ACHN (cell line): ENCODE results near the gene EPB41L4A.

Experiments used
- DNase-seq: peaks from one replicate; pipeline ENCODE4 v3.0.0-alpha.2; 2015
- in situ Hi-C: cut with HindIII; loops from 2 replicates; pipeline ENCODE4 v1.10.0; 2017; ENCODE audit warnings: low sequenced_read_pairs, low pct_ligation_motif_present, low pct_unique_long_range_greater_than_20kb

EPB41L4A gene

GRCh38 chr5:112283034-112283582 lies 136.0 kb downstream of the EPB41L4A start:
- in situ Hi-C loops: no loop called here
- DNase-seq: no peak

DNA sequence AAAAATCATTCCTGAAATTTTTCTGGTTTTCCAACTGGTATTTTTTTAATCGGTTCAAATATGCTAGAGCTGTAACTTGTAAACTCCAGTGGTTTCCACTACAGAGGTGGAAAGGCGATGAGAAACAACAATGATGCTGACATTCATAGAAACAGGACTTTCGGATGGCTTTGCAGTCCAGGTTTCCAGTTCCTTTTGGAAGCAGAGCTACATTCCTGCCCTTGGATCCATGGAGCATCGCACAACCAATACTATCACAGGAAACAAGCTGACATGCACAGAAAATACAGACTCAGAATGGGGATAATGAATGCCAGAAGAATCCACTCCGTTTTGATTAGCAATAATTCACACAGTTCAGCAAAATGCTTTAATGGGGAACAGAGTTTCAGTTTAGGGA lies 140.0 kb downstream of the EPB41L4A start:
- in situ Hi-C loops: no loop called here
- DNase-seq: no peak

GRCh38 chr5:112276991-112277390 lies 142.1 kb downstream of the EPB41L4A start:
- DNase-seq: no peak
- in situ Hi-C loops: no loop called here

- no peak for DNase-seq
- in situ Hi-C loops: no loop called here
These were observed 143.4 kb downstream of the EPB41L4A start for GRCh38 chr5:112275671-112276070.

DNA sequence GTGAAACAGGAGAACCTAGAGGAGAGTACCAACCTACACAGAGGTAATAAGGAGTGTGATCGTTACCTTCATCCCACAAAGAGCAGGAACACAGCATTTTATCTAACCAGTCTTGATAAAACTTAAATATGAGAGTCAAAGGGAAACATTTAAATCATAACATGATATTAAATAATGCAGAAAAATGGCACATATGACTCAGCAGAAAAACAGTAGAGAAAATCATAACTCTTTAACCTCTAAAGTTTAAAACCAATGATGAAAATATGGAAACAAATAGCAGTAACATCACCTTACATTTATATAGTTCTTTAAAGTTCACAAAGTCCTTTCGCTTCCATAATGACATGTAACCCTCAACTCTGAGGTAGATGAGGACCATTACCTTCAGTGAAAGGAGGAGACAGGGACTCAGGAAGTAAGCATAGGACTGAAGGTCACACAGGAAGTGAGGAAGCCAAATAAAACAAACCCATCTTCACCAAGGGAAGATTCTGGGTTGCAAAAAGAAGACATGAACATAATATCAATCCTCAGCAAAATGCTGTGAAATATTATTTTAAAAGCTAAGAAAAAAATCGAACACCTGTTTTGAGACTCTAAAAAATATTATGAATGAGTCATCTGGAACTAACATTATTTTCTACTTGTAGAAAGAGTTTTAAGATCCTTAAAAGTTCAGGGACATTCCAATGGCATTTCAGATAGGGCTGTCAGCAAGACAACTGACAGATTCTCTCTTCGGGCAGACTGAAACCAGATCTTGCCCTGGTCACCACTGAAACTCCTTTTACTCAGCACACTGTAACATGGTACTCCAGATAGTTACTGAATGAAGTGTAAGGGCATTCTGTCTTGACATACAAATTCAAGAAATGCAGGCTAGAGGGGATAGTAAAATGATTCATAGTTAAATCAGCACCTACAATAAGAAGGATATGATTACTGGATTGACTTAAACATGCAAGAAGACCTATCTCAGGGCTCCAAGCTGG lies 148.5 kb downstream of the EPB41L4A start:
- in situ Hi-C loops: no loop called here

DNA sequence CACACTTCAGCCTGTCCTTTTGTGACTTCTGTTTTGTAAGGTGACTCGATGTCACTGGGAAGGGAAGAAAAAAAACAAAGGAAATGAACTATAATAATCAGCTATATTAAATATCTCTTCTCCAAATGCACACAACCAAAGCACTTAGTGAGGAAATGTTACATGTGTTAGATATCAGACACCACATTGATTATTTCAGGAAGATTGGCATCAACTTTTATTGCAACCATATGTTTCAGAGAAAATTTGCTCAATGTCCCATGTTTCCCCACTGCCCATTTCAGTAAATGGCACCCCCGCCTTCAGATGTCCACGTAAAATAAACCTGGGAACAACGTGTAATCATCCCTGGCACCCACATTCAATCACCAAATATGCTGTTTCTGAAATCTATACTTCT lies 151.8 kb downstream of the EPB41L4A start:
- in situ Hi-C loops: no loop called here
- DNase-seq: no peak

More for the DNA sequence above, 148.5 kb downstream of the EPB41L4A start:
- DNase-seq: no peak

DNA sequence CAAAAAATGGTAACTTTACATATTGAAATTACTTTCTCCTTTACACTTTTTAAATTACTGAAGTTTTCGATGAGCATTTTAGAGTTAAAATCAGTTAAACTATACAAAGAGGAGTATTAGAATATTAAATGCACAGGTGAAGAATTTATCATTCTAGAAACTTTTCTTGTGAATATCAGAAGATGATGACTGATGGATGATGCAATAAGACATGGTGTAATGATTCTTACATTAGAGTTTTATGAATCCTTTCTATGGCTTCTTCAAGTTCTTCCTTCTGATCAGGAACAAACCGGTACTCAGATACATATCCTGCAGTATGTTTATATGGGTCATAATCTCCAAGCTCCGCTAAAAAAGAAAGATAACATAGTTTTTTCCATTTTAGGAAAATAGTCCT lies 154.4 kb downstream of the EPB41L4A start:
- in situ Hi-C loops: no loop called here
- DNase-seq: no peak

- DNase-seq: no peak
- in situ Hi-C loops: no loop called here
These were observed 154.9 kb downstream of the EPB41L4A start for GRCh38 chr5:112264151-112264550.

DNA sequence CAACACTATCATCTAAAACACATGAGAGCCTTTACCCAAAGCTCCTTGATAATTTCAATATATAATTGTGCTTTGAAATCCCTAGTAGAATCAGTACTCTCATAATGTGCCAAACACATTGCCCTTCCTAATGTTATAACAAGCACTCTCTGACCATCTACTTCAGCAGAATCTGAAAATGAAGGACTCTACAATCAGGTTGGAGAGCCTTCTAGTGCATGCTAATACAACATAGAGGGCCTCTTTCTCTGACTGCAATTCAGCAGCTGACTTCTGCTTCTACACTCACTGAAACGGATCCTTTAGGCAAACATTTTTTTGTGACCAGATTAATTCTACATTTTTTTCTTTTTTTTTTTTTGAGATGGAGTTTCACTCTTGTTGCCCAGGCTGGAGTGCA lies 155.6 kb downstream of the EPB41L4A start:
- no peak for DNase-seq
- in situ Hi-C loops: no loop called here

GRCh38 chr5:112258571-112258970 lies 160.5 kb downstream of the EPB41L4A start:
- in situ Hi-C loops: no loop called here
- DNase-seq: no peak

- no peak for DNase-seq
- in situ Hi-C loops: no loop called here
These were observed 161.1 kb downstream of the EPB41L4A start for GRCh38 chr5:112257976-112258375.

GRCh38 chr5:112257005-112257404 lies 162.1 kb downstream of the EPB41L4A start:
- in situ Hi-C loops: no loop called here
- DNase-seq: no peak

DNA sequence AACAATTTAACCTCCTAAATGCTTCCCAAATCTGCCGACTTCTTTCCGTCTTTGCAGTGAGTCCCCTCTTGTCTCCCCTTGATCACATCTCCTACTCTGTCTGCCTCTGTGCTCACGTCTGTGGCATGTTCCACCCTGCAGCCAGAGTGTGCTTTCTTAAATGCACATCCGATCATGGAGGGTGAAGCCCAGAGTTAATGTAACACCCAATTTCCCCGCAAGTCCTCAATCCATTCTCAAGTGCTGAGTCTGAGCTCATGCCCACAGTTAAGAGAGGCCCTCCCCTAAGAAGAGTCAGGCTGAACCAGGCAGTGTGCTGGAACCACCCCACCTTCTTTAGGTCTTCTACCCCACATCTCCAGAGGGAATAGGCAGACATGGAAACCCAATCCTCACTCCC lies 164.8 kb downstream of the EPB41L4A start:
- peak; percentile 57 for DNase-seq
- in situ Hi-C loops: no loop called here

DNA sequence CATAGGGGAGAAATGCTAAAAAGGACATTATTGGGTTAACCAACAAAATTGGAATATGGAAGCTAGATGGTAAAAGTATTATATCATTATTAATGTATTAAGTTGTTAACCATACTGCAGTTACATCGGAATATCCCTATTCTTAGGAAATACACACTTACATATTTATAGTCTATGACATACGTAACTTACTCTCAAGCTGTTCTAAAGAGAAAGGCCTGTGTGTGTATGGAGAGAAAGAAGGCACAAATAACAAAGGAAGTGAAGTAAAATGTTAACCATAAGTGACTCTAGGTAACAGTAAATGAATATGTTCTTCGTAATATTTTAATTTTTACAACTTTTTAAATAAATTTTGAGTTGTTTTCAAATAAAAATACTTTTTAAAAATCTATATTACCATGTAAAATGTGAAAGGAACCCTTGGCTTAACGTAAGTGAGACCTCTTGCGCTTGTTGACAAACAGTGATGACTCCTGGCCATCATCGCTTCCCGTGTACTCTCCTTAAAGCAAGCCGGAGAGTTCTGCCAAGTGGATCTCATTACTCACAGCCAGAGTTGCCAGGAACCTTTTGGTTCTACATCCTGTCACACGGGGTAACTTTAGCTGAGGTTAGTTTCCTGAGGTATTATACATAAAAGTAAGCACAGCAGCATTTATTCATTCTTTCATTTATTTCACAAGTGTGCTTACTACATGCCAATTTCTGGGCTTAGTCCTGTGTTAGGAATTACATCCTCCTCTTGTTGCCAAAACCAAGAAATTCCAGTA lies 165.4 kb downstream of the EPB41L4A start:
- DNase-seq: peak; percentile 69
- in situ Hi-C loops: no loop called here

- in situ Hi-C loops: no loop called here
These were observed 168.5 kb downstream of the EPB41L4A start for GRCh38 chr5:112250551-112250950.

DNA sequence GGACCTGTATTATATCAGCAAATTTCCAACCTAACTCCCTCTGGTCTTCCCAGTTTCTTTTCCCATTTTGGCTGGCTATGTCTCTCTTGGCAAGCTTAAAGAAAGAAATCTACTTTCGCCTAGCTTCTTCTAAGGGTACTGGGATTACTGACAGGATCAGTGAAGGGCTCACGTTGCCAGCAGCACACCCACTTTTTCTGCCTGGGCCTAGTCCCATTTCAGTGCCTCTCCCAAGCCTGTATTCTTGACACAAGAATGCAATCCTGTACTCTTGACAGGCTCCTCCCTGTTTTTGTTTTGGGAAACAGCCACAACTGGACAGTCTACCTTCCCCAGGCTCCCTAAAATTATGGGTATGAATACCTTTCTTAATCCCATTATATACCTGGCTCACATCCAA lies 170.5 kb downstream of the EPB41L4A start:
- in situ Hi-C loops: no loop called here
- DNase-seq: no peak

More at GRCh38 chr5:112250551-112250950, 168.5 kb downstream of the EPB41L4A start:
- DNase-seq: no peak

- in situ Hi-C loops: no loop called here
- DNase-seq: no peak
These were observed 171.1 kb downstream of the EPB41L4A start for GRCh38 chr5:112247960-112248359.

DNA sequence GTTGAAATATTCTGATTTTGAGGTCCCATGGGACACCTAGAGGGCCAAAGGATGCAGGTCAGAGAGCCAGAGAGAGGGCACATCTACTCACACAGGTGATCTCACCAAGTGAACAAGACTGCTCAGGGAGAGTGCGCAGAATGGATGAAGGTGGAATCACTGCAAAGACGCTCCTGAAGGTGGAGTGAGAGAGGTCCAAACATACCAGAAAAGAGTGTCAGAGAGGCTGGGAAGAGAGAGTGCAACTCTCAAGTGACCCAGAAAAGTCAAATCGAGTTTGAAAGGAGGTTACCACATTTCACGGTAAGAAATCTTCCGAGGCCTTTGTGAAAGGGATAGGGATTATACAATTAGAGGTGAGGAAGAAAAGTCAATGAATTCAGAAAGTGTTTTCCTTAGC lies 173.4 kb downstream of the EPB41L4A start:
- in situ Hi-C loops: no loop called here
- no peak for DNase-seq

- in situ Hi-C loops: no loop called here
- DNase-seq: peak; percentile 75
These were observed 179.1 kb downstream of the EPB41L4A start for GRCh38 chr5:112239996-112240395.
